ENCODE measurements around the gene PLCG1. TPM values are rescaled to one million over a fixed set of nuclear protein-coding genes. Genes with fewer than 3 reads are reported as not detected.

The PLCG1 gene
- total RNA-seq, 1 experiment from 2014 or later: 64.1 TPM

- no peaks in the 10 kb centered on the region for H3K9me3 ChIP-seq (ENCODE audit: insufficient read depth, low read depth)
- H3K36me3 ChIP-seq (ENCODE audit: low read depth): no peaks in the 10 kb centered on the region
- DNase-seq: peak in 1 of 2 experiments; percentile 9
- intact Hi-C loops (cut with micrococcal nuclease; ENCODE audit: unreplicated experiment): no loop called here
- no peaks in the 10 kb centered on the region for H3K9me2 ChIP-seq (ENCODE audit: insufficient read depth)
- peak overlapping the region; percentile 94; the same call in 1 of the 2 replicates for H3K4me3 ChIP-seq
- H3K4me2 ChIP-seq: peak overlapping the region; percentile 94
- H3K27me3 ChIP-seq (ENCODE audit: insufficient read depth, low read depth): no peaks in the 10 kb centered on the region
- no peak for TF ChIP-seq EZH2 (IDR thresholded peaks at IDR 0.05; ENCODE audit: low read depth)
- TF ChIP-seq CTCF (conservative IDR thresholded peaks at IDR 0.05): no peak
- peaks cover 40% of the 10 kb centered on the region for H3K79me2 ChIP-seq (ENCODE audit: low read depth)
- ChIA-PET CTCF (interaction anchor here (0.6 kb wide), 1 partner anchor 94 kb away, joined by 4 read pairs; no protein-coding TSS in a partner anchor), POLR2A (ENCODE audit: unreplicated experiment) (interaction anchor here (0.6 kb wide), 1 partner anchor 130 kb away, joined by 3 read pairs; no protein-coding TSS in a partner anchor)
- TSS peak; percentile 33 for BruUV-seq (replicated peaks)
- H3K4me1 ChIP-seq (replicated peaks; ENCODE audit: insufficient read depth): peaks cover 15% of the 10 kb centered on the region
- no peak overlapping the region for H3K27ac ChIP-seq
- H4K20me1 ChIP-seq (ENCODE audit: insufficient read depth): peaks cover 6% of the 10 kb centered on the region; the same call in 1 of the 2 replicates
- peak overlapping the region; percentile 98; the same call in 1 of the 2 replicates for H2AFZ ChIP-seq
- H3F3A ChIP-seq (ENCODE audit: insufficient read depth, low read depth): peaks cover 20% of the 10 kb centered on the region; the same call in 1 of the 2 replicates
Measured at GRCh38 chr20:41138475-41139226, 1.3 kb downstream of the PLCG1 start.

- Histone ChIP-seq H4K20me1 (ENCODE audit: insufficient read depth) (peaks cover 6% of the 10 kb centered on the region; the same call in 1 of the 2 replicates), H3F3A (ENCODE audit: insufficient read depth, low read depth) (peaks cover 18% of the 10 kb centered on the region; the same call in 1 of the 2 replicates), H3K27ac (no peak overlapping the region), H3K4me1 (replicated peaks; ENCODE audit: insufficient read depth) (peaks cover 15% of the 10 kb centered on the region), H3K9me2 (ENCODE audit: insufficient read depth) (no peaks in the 10 kb centered on the region), H3K9me3 (ENCODE audit: insufficient read depth, low read depth) (no peaks in the 10 kb centered on the region), H2AFZ (no peak overlapping the region), H3K79me2 (ENCODE audit: low read depth) (peaks cover 40% of the 10 kb centered on the region), H3K27me3 (ENCODE audit: insufficient read depth, low read depth) (no peaks in the 10 kb centered on the region), H3K36me3 (ENCODE audit: low read depth) (no peaks in the 10 kb centered on the region), H3K4me2 (peak overlapping the region; percentile 94), H3K4me3 (no peak overlapping the region)
- DNase-seq: no peak
- CTCF ChIA-PET: no interaction called here
- intact Hi-C loops (cut with micrococcal nuclease; ENCODE audit: unreplicated experiment): no loop called here
- BruUV-seq (replicated peaks): no TSS peak
- POLR2A ChIA-PET (ENCODE audit: unreplicated experiment): interaction anchor here (0.6 kb wide), 1 partner anchor 131 kb away, joined by 3 read pairs; no protein-coding TSS in a partner anchor
- TF ChIP-seq EZH2 (IDR thresholded peaks at IDR 0.05; ENCODE audit: low read depth): no peak
- no peak for TF ChIP-seq CTCF (conservative IDR thresholded peaks at IDR 0.05)
Measured at GRCh38 chr20:41139227-41140093, 2.1 kb downstream of the PLCG1 start.
